Osteocyte (in vitro differentiated cells): ENCODE measurements around the gene HMCN2. TPM values are rescaled to one million over a fixed set of nuclear protein-coding genes. Genes with fewer than 3 reads are reported as not detected.

ENCODE experiments used
- DNase-seq: peaks from one replicate; pipeline ENCODE4 v3.0.0; 2021; ENCODE audit warnings: mixed read lengths; ENCODE audit not compliant: unreplicated experiment; ENCODE audit errors: extremely low spot score
- H3K27ac Mint-ChIP-seq: one replicate; pipeline ENCODE4 v1.8.0; 2021; ENCODE audit warnings: mild to moderate bottlenecking, mixed read lengths; ENCODE audit not compliant: unreplicated experiment
- H3K27me3 Mint-ChIP-seq: one replicate; pipeline ENCODE4 v1.8.0; 2021; ENCODE audit warnings: mixed read lengths; ENCODE audit not compliant: unreplicated experiment
- H3K36me3 Mint-ChIP-seq: one replicate; pipeline ENCODE4 v1.8.0; 2021; ENCODE audit warnings: mixed read lengths; ENCODE audit not compliant: unreplicated experiment
- H3K4me1 Mint-ChIP-seq: one replicate; pipeline ENCODE4 v1.8.0; 2021; ENCODE audit warnings: mixed read lengths; ENCODE audit not compliant: unreplicated experiment
- H3K4me3 Mint-ChIP-seq: one replicate; pipeline ENCODE4 v1.8.0; 2021; ENCODE audit warnings: mild to moderate bottlenecking, moderate library complexity, mixed read lengths; ENCODE audit not compliant: unreplicated experiment
- H3K9me3 Mint-ChIP-seq: one replicate; pipeline ENCODE4 v1.8.0; 2021; ENCODE audit warnings: mixed read lengths; ENCODE audit not compliant: unreplicated experiment
- total RNA-seq: library from RNA; stranded (reverse); gene quantifications from 2 replicates; pipeline ENCODE4 v1.2.1, GENCODE V29; 2021
- TF ChIP-seq, protein P1 (sequence below): fragments of 200-600 bp; sonication (generic); IDR thresholded peaks from 2 replicates; pipeline ENCODE4 v1.5.0; 2021; ENCODE audit warnings: antibody characterized with exemption, mild to moderate bottlenecking, moderate library complexity

Gene HMCN2
- total RNA-seq, 1 donor from 2014 or later: 0.05 TPM

DNA sequence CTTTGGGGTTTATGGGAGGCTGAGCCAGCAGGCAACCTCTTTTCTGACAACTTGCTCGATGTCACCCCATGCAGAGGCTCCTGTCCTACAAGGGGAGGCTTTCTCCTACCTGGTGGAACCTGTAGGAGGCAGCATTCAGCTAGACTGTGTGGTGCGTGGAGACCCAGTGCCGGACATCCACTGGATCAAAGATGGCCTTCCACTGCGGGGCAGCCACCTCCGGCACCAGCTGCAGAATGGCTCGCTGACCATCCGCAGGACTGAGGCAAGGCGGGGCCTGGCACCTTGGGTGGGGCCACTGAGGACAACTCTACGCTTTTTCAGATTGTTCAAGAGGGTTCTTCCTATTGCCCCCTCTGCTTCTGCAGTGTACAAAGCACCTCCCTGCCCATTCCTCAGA lies 143.1 kb downstream of the HMCN2 start:
- Mint-ChIP-seq H3K4me1 (peaks cover 1% of the 10 kb centered on the region), H3K27me3 (peaks cover 30% of the 10 kb centered on the region), H3K4me3 (no peak overlapping the region), H3K9me3 (no peaks in the 10 kb centered on the region), H3K36me3 (no peaks in the 10 kb centered on the region), H3K27ac (no peak overlapping the region)
- no peak for DNase-seq
- TF ChIP-seq, protein P1, sequence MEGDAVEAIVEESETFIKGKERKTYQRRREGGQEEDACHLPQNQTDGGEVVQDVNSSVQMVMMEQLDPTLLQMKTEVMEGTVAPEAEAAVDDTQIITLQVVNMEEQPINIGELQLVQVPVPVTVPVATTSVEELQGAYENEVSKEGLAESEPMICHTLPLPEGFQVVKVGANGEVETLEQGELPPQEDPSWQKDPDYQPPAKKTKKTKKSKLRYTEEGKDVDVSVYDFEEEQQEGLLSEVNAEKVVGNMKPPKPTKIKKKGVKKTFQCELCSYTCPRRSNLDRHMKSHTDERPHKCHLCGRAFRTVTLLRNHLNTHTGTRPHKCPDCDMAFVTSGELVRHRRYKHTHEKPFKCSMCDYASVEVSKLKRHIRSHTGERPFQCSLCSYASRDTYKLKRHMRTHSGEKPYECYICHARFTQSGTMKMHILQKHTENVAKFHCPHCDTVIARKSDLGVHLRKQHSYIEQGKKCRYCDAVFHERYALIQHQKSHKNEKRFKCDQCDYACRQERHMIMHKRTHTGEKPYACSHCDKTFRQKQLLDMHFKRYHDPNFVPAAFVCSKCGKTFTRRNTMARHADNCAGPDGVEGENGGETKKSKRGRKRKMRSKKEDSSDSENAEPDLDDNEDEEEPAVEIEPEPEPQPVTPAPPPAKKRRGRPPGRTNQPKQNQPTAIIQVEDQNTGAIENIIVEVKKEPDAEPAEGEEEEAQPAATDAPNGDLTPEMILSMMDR: no peak

DNA sequence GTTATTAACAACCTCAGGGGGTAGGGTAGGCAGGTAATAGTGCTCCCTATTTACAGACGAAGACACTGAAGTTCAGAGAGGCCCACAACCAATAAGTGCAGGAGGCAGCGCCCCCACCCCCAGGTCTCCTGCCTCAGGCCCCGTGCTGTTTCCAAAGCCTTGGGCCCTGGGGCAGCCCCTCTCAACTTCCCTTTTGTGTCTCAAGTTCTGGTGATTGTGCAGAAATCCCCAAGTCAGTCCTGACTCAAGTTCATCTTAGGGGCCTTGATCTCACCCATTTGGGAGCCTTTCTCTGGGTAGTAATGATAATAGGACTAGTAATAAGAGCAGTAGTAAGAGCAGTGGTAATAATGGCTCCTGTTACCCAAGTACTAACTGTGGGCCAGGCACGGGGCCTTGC lies 143.7 kb downstream of the HMCN2 start:
- H3K36me3 Mint-ChIP-seq: no peaks in the 10 kb centered on the region
- no peak for DNase-seq
- H3K9me3 Mint-ChIP-seq: no peaks in the 10 kb centered on the region
- no peak overlapping the region for H3K4me3 Mint-ChIP-seq
- peaks cover 34% of the 10 kb centered on the region for H3K27me3 Mint-ChIP-seq
- H3K4me1 Mint-ChIP-seq: peaks cover 1% of the 10 kb centered on the region
- H3K27ac Mint-ChIP-seq: no peak overlapping the region
- TF ChIP-seq, protein P1: no peak

DNA sequence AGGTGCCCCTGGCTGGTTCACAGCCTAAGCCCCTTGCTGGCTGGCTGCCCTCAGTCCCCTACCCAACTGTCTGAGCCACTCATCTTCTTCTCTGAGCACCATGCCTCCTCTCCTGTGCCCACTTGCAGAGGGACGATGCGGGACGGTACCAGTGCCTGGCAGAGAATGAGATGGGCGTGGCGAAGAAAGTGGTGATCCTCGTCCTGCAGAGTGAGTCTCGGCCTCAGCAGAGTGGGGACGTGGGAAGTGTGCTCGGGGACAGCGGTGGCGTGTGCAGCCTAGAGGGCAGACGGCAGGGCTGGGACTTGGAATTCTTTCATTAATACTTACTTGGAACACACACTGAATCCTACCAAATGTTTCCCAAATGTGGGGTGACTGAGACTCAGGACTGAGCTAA lies 144.9 kb downstream of the HMCN2 start:
- no peak for DNase-seq
- no peaks in the 10 kb centered on the region for H3K9me3 Mint-ChIP-seq
- TF ChIP-seq, protein P1: no peak
- no peak overlapping the region for H3K4me3 Mint-ChIP-seq
- peaks cover 1% of the 10 kb centered on the region for H3K4me1 Mint-ChIP-seq
- H3K27me3 Mint-ChIP-seq: peaks cover 36% of the 10 kb centered on the region
- H3K27ac Mint-ChIP-seq: no peak overlapping the region
- no peaks in the 10 kb centered on the region for H3K36me3 Mint-ChIP-seq

DNA sequence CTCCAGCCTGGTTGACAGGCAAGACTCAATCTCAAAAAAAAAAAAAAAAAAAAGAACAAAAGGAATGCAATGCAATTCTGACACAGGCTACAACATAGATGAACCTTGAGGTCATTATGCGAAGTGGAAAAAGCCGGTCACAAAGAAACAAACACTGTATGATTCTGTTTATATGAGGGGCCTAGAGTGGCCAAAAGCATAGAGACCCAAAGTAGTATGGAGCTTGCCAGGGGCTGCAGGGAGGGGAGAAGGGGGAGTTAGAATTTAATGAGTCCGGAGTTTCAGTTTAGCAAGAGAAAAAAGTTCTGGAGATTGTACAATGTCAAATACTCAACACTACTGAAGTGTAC lies 146.0 kb downstream of the HMCN2 start:
- no peaks in the 10 kb centered on the region for H3K36me3 Mint-ChIP-seq
- peaks cover 1% of the 10 kb centered on the region for H3K4me1 Mint-ChIP-seq
- TF ChIP-seq, protein P1: no peak
- no peaks in the 10 kb centered on the region for H3K9me3 Mint-ChIP-seq
- DNase-seq: no peak
- no peak overlapping the region for H3K27ac Mint-ChIP-seq
- no peak overlapping the region for H3K4me3 Mint-ChIP-seq
- H3K27me3 Mint-ChIP-seq: peaks cover 40% of the 10 kb centered on the region

DNA sequence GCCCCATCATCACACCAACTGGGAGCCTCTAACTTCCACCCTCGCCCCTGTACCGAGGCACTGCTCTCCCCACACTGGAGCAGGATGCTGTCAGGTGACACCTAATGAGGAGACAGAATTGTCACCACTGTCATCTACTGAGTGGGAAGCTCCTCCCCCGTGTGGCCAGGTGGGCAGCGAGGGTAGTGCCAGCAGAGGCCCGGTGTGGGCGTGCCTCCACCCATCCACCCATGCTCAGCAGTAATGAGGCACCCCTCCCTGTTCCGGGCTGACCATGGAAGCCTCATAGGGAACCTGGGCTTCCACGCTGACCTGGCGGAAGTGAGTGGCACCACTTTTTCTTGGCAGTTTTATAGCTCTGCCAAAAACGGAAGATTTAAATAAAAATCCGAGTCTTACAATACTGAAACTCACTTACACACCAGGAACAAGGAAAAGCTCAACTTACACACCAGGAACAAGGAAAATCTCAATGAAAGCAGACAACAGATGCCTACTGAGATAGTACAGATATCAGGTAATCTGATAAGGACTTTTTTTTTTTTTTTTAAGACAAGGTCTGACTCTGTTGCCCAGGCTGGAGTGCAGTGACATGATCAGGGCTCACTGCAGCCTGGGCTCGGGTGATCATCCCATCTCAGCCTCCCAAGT lies 148.6 kb downstream of the HMCN2 start:
- no peak overlapping the region for H3K4me3 Mint-ChIP-seq
- DNase-seq: no peak
- TF ChIP-seq, protein P1: no peak
- H3K27me3 Mint-ChIP-seq: peaks cover 57% of the 10 kb centered on the region
- no peaks in the 10 kb centered on the region for H3K9me3 Mint-ChIP-seq
- H3K27ac Mint-ChIP-seq: no peak overlapping the region
- peaks cover 1% of the 10 kb centered on the region for H3K4me1 Mint-ChIP-seq
- no peaks in the 10 kb centered on the region for H3K36me3 Mint-ChIP-seq
